ENCODE data around the gene SMYD1.

The SMYD1 gene

DNA sequence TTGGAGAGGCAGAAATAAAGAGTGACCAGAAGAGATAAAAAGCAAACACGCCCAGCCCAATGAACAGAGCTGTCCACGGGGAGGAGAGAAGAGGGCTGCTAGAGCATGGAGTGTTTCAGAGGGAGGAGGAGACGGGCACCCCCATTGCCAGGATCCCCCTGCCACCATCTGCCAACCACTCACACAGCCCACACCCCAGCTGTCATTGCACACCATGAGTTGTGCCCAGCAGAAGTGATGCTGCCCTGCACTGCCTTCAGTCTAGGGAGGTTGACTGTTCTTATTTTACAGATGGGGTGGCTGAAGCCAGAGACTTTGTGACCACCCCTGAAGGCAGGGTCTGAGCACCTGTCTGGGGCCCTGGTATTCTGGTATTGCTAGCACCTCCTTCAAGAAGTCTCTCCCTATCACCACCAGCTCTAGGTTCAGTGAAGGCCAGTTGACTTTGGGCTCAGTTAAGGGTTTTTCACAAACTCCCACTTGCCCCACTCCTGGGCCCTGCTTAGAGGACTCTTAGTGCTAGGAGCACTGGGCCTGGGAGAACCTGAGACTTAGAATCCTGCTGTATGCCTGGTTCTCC, 57.8 kb downstream of the SMYD1 start:
- no peak overlapping the region for H3K4me3 ChIP-seq (ENCODE audit: low read depth, low read length)
- TF ChIP-seq, protein P1, sequence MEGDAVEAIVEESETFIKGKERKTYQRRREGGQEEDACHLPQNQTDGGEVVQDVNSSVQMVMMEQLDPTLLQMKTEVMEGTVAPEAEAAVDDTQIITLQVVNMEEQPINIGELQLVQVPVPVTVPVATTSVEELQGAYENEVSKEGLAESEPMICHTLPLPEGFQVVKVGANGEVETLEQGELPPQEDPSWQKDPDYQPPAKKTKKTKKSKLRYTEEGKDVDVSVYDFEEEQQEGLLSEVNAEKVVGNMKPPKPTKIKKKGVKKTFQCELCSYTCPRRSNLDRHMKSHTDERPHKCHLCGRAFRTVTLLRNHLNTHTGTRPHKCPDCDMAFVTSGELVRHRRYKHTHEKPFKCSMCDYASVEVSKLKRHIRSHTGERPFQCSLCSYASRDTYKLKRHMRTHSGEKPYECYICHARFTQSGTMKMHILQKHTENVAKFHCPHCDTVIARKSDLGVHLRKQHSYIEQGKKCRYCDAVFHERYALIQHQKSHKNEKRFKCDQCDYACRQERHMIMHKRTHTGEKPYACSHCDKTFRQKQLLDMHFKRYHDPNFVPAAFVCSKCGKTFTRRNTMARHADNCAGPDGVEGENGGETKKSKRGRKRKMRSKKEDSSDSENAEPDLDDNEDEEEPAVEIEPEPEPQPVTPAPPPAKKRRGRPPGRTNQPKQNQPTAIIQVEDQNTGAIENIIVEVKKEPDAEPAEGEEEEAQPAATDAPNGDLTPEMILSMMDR (IDR thresholded peaks at IDR 0.05; ENCODE audit: insufficient read depth, low read depth, low read length, missing control alignments), result no peak
- no peak for DNase-seq (ENCODE audit: low read depth)

DNA sequence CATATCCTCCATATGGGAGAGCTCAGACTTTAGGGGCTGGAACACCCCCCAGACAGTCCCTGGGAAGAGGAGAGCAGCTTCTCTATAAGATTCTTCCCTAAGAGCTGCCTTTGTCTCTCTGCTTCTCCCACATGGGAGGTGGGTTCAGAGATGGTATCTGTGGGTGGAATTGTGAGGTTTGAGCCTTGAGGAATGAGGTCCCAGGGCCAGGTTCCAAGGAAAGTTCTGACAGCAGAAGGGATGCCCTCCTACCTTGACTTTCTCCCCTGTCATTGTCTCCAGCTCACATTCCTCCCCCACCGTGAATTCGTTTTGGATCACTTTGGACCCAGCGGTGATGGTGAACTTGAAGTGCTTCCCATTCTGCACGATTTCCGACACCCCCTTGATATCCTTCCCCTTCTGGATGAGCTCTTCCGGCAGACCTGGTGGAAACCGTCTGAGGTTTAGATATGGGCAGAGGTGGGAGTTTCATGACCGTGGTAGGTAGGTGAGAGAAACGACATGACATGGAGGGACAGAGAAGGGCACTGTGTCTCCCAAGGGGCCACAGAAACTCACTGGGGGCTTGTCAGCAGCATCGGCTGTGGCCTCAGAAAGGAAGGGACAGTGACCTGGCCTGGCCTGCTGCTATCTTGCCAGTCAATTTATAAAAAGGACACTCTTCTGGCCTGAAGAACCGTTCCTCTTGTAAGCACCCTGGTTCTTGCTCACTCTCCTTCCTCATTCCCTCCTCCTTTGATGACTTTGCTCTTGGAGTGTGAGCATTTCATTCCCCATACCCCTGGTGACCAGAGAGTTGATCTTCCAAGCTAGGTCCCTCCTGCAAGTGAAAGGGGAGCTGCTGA, 58.5 kb downstream of the SMYD1 start:
- no peak for DNase-seq (ENCODE audit: low read depth)
- no peak overlapping the region for H3K4me3 ChIP-seq (ENCODE audit: low read depth, low read length)
- TF ChIP-seq, protein P1 (IDR thresholded peaks at IDR 0.05; ENCODE audit: insufficient read depth, low read depth, low read length, missing control alignments), result no peak

DNA sequence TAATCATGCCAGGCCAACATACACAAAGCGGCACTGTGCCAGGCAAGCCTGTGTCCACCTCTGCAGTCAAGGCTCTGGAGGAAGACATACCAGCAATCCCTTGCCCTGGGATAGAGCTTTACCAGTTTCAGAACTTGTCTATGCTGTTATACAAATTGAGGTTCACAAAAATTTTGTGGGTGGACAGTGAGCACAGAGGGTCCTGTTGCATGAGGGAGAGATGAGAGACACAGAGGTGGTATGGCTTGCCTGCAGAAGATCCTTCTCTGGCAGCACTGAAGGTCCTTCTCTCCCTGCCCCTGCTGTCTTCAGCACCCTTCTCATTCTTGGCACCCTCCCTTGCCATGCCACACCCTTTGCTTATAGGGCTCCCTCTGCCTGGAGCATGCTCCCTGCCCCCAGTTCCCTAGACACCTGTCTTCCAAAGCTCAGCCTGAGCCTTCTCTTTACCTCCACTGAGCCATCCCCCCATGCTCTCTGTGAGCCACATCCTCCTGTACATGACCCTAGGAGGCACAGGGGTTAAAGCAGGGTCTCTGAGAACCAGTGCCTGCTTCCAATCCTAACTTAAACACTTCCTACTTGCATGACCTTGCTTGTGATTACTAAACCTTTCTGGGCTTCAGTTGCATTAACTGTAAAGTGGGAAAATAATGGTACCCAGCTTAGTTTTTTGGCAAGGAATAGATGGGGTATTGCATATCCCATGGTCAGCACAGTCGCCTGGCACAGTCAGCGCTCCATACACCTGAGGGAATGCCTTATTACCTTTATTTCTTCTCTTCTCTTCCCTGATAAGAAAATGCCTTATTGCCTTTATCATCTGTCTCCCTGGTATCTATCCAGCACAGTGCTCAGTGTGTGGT, 59.4 kb downstream of the SMYD1 start:
- H3K4me3 ChIP-seq (ENCODE audit: low read depth, low read length), result no peak overlapping the region
- no peak for DNase-seq (ENCODE audit: low read depth)
- TF ChIP-seq, protein P1 (IDR thresholded peaks at IDR 0.05; ENCODE audit: insufficient read depth, low read depth, low read length, missing control alignments), result no peak

DNA sequence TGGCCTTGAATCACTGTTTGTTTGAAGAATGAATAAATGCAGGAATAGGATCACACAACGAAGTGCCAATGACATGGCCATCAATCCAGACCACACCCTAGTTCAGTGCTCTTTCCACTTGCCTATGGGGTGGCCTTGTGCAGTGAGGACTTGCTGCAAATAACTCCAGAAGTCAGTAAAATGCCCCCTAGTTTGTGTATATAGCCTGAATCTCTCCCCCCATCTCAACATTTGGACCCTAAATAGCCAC, 59.9 kb downstream of the SMYD1 start:
- TF ChIP-seq, protein P1 (IDR thresholded peaks at IDR 0.05; ENCODE audit: insufficient read depth, low read depth, low read length, missing control alignments), result no peak
- DNase-seq (ENCODE audit: low read depth), result no peak
- no peak overlapping the region for H3K4me3 ChIP-seq (ENCODE audit: low read depth, low read length)

DNA sequence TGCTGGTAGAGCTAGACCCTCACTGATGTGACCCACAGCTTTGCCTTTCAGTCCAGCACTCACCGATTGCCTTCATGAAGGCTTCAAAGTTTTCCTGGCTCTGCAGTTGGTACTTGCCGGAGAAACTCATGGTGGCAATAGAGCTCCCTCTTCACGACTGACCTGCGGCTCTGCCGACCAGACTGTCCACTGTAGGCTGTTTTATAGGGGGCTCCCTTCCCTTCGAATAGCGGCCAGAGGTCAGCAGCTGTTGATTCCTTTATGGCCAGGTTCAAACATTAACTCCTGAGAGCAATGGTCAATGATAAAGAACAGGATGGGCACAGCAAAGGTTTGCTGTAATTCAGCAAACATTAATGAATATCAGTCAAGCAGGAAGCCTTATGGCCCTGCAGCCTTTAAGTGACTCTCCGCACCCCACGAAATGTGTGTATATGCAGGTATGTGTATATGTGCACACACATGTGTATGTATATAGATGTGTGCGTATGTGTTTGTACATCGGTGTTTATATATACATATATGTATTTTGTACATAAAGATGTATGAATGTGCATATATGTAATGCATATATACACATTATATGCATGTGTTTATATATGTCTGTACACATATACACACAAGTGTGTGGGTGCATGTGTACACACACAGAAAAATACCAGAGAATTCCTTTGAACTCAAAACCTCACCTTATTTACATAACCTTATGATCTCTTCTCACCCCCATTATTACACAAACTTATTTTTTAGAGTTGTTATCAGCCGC, 60.4 kb downstream of the SMYD1 start, which contains the start of gene FABP1:
TSS of gene FABP1 (minus strand) at position 175 of the 766 bp plus-strand sequence. CDS start at position 130, 45 bp downstream.
- TF ChIP-seq, protein P1 (IDR thresholded peaks at IDR 0.05; ENCODE audit: insufficient read depth, low read depth, low read length, missing control alignments), result no peak
- no peak within 1 kb of the TSS for H3K4me3 ChIP-seq (ENCODE audit: low read depth, low read length)
- no peak for DNase-seq (ENCODE audit: low read depth)

DNA sequence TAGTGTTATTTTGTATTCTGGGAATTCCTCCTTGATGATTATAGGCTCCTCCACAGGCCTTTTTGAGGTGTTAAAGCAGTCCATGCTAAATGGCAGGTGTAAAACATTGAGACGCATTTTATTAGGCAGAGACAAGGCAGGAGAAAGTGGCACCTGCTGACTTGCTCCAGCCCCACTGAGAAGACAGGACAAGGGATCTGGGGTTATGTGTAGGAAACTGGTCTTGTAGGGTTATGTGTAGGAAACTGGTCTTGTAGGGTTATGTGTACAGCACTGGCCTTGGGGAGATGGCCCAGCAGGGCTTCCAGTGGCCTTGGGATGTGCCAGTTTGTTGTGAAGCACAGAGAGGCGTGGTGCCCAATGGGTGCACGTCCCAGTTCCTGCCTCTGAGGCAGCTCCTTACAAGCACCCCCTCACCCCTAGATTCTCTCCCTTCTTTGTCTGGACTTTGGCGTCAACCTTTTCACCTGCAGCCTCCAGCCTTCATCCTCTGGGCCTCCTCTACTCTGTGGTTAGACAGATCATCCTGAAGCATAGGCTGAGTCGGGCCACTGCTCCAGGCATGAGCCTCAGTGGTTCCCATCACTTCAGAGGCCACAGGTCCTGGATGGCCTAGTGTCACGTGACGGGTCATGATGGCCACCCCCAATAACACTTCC, 61.2 kb downstream of the SMYD1 start:
- no peak for DNase-seq (ENCODE audit: low read depth)
- TF ChIP-seq, protein P1 (IDR thresholded peaks at IDR 0.05; ENCODE audit: insufficient read depth, low read depth, low read length, missing control alignments), result no peak
- no peak overlapping the region for H3K4me3 ChIP-seq (ENCODE audit: low read depth, low read length)

Measured in GM12865 (cell line).